ENCODE results near the gene TMEM218. TPM values are rescaled to one million over a fixed set of nuclear protein-coding genes. Genes with fewer than 3 reads are reported as not detected.
A peak's percentile ranks its signal among the peaks of the same experiment; 100 is the strongest.

Gene TMEM218
- total RNA-seq, 1 experiment from 2014 or later, result 17.9 TPM

DNA sequence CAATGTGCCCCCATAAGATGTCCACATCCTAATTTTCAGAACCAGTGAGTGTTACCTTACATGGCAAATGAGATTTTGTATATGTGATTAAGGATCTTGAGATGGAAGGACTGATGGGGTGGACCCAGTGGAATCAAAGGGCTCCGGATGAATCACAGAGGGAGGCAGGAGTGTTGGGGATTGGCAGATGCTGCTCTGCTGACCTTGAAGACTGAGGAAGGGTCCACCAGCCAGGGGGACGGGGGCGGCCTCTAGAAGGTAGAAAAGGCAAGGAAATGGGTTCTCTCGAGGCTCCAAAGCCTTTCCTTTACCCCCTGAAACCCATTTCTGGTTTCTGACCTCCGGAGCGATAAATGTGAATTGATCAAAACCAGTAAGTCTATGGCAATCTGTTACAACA, 18.8 kb downstream of the TMEM218 start:
- DNase-seq (ENCODE audit: low read depth, low spot score) (no peak), ATAC-seq (no peak)
- Histone ChIP-seq H3K9ac (ENCODE audit: low read length) (no peak overlapping the region), H3K27me3 (ENCODE audit: insufficient read depth, low read length) (no peaks in the 10 kb centered on the region), H4K20me1 (ENCODE audit: insufficient read depth) (no peaks in the 10 kb centered on the region), H3K36me3 (ENCODE audit: control insufficient read depth in 1 of 2, insufficient read depth in 2 of 2, low read length in 2 of 2) (no peaks in the 10 kb centered on the region), H3K4me2 (ENCODE audit: low read length) (no peak overlapping the region), H3K9me2 (ENCODE audit: insufficient read depth) (no peaks in the 10 kb centered on the region), H3K4me3 (replicated peaks in 1 of 2; ENCODE audit: low read depth in 1 of 2, low read length in 2 of 2) (no peak overlapping the region), H3K4me1 (ENCODE audit: control insufficient read depth in 1 of 2, insufficient read depth in 2 of 2, low read length in 2 of 2) (peaks cover 5 to 19% of the 10 kb centered on the region in 2 experiments; a peak in 2 of 4 replicates), H3K9me3 (ENCODE audit: control insufficient read depth in 1 of 2, insufficient read depth in 1 of 2, low read depth in 1 of 2, low read length in 2 of 2) (no peaks in the 10 kb centered on the region), H2AFZ (ENCODE audit: low read depth, low read length, poor library complexity, severe bottlenecking) (no peak overlapping the region), H3K79me2 (ENCODE audit: insufficient read depth, low read length) (no peaks in the 10 kb centered on the region), H3K27ac (ENCODE audit: low read depth, low read length) (no peak overlapping the region)
- TF ChIP-seq POLR2AphosphoS5 (IDR thresholded peaks at IDR 0.05; ENCODE audit: low read depth, low read length) (no peak), TCF7L2 (IDR thresholded peaks at IDR 0.05; ENCODE audit: borderline replicate concordance, extremely low read depth, insufficient read depth, insufficient read length) (no peak), FOSL1 (IDR thresholded peaks at IDR 0.05; ENCODE audit: low read depth) (no peak), ZFX (IDR thresholded peaks at IDR 0.05) (no peak), EGR1 (IDR thresholded peaks at IDR 0.05; ENCODE audit: low read depth) (no peak), JUND (IDR thresholded peaks at IDR 0.05) (no peak), RAD21 (IDR thresholded peaks at IDR 0.05; ENCODE audit: low read depth) (no peak)
- POLR2A ChIA-PET, result interaction anchor here (2.5 kb wide), 1 partner anchor 32 kb away, joined by 11 read pairs; no protein-coding TSS in a partner anchor
- intact Hi-C loops (cut with micrococcal nuclease), result no loop called here
- CTCF ChIA-PET, result interaction anchor here (2.0 to 4.3 kb wide), 5 partner anchors 32 to 337 kb away, joined by 8 to 36 read pairs (median 26); no protein-coding TSS in a partner anchor
- BruUV-seq (replicated peaks), result no TSS peak
- RAD21 ChIA-PET (ENCODE audit: low non-redundant PET in 1 of 2, low total read pairs in 2 of 2, uncharacterized antibody in 2 of 2, unreplicated experiment in 2 of 2), result no interaction called here

DNA sequence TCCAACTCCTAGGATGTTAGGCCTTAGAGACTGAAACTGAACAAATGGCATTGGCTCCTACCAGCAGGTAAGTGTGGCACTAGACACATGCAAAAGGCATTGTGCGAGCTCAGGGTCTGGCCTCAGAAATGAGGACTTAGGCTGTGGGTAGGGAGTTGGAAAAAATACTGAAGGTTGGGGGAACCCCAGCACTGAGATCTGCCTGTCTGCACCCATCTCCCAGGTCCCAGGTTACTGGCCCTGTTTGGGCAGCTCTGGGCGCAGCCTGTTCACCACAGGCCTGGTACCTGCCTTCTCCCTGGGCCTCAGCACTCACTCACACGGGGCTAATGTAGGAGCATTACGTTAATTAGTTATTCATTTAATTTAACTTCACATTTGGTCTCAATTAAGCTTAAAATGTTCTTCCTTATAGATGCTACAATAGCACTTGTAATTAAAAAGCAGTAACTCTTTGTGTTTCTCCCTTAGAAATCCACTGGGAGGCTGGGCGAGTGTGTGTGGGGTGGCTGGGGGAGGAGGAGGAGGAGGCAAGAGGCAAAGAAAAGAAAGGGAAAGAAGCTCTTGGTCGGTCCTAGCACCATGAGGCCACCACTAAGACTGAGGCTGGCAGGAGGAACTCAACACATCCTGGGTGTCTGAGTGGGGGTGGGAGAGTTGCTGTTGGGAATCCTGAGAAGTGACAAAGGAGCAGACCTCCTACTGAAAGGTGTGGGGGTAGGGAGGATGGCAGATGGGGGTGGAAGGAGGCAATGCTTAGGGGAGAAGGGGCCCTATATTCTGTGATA, 19.4 kb downstream of the TMEM218 start:
- ATAC-seq (no peak), DNase-seq (ENCODE audit: low read depth, low spot score) (no peak)
- Histone ChIP-seq H3K27ac (ENCODE audit: low read depth, low read length) (no peak overlapping the region), H2AFZ (ENCODE audit: low read depth, low read length, poor library complexity, severe bottlenecking) (no peak overlapping the region), H4K20me1 (ENCODE audit: insufficient read depth) (no peaks in the 10 kb centered on the region), H3K4me3 (replicated peaks in 1 of 2; ENCODE audit: low read depth in 1 of 2, low read length in 2 of 2) (no peak overlapping the region), H3K4me1 (ENCODE audit: control insufficient read depth in 1 of 2, insufficient read depth in 2 of 2, low read length in 2 of 2) (peaks cover 8 to 24% of the 10 kb centered on the region in 2 experiments; a peak in 3 of 4 replicates), H3K9me3 (ENCODE audit: control insufficient read depth in 1 of 2, insufficient read depth in 1 of 2, low read depth in 1 of 2, low read length in 2 of 2) (no peaks in the 10 kb centered on the region), H3K9me2 (ENCODE audit: insufficient read depth) (no peaks in the 10 kb centered on the region), H3K9ac (ENCODE audit: low read length) (no peak overlapping the region), H3K79me2 (ENCODE audit: insufficient read depth, low read length) (no peaks in the 10 kb centered on the region), H3K27me3 (ENCODE audit: insufficient read depth, low read length) (no peaks in the 10 kb centered on the region), H3K4me2 (ENCODE audit: low read length) (peak overlapping the region; percentile 10; the same call in 1 of the 2 replicates), H3K36me3 (ENCODE audit: control insufficient read depth in 1 of 2, insufficient read depth in 2 of 2, low read length in 2 of 2) (no peaks in the 10 kb centered on the region)
- ChIA-PET RAD21 (ENCODE audit: low non-redundant PET in 1 of 2, low total read pairs in 2 of 2, uncharacterized antibody in 2 of 2, unreplicated experiment in 2 of 2) (interaction anchor here (1.0 to 1.3 kb wide), 2 partner anchors 9 to 121 kb away, joined by 3 to 5 read pairs; no protein-coding TSS in a partner anchor), POLR2A (interaction anchor here (1.2 to 2.5 kb wide), 3 partner anchors 9 to 32 kb away, joined by 3 to 11 read pairs (median 4); partner anchors contain the start of gene TMEM218), CTCF (interaction anchor here (0.7 to 4.3 kb wide), 16 partner anchors 10 to 1102 kb away, joined by 3 to 36 read pairs (median 8); partner anchors contain the start of genes HYLS1 and TMEM218)
- no TSS peak for BruUV-seq (replicated peaks)
- intact Hi-C loops (cut with micrococcal nuclease), result loop anchor here (1.0 to 2.0 kb wide), 8 partner anchors 49 to 782 kb away; no protein-coding TSS in a partner anchor
- TF ChIP-seq, protein P1, sequence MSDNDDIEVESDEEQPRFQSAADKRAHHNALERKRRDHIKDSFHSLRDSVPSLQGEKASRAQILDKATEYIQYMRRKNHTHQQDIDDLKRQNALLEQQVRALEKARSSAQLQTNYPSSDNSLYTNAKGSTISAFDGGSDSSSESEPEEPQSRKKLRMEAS (IDR thresholded peaks at IDR 0.05), result no peak
- TF ChIP-seq, protein P2, sequence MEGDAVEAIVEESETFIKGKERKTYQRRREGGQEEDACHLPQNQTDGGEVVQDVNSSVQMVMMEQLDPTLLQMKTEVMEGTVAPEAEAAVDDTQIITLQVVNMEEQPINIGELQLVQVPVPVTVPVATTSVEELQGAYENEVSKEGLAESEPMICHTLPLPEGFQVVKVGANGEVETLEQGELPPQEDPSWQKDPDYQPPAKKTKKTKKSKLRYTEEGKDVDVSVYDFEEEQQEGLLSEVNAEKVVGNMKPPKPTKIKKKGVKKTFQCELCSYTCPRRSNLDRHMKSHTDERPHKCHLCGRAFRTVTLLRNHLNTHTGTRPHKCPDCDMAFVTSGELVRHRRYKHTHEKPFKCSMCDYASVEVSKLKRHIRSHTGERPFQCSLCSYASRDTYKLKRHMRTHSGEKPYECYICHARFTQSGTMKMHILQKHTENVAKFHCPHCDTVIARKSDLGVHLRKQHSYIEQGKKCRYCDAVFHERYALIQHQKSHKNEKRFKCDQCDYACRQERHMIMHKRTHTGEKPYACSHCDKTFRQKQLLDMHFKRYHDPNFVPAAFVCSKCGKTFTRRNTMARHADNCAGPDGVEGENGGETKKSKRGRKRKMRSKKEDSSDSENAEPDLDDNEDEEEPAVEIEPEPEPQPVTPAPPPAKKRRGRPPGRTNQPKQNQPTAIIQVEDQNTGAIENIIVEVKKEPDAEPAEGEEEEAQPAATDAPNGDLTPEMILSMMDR (IDR thresholded peaks at IDR 0.05 in 2 of 3, conservative IDR thresholded peaks at IDR 0.05 in 1 of 3; ENCODE audit: borderline replicate concordance in 1 of 3, insufficient read depth in 1 of 3, low read depth in 2 of 3, low read length in 2 of 3), result no peak
- TF ChIP-seq EZH2phosphoT487 (IDR thresholded peaks at IDR 0.05; ENCODE audit: borderline replicate concordance), result no peak
- no peak for TF ChIP-seq EGR1 (IDR thresholded peaks at IDR 0.05; ENCODE audit: low read depth)
- TF ChIP-seq, protein P3, sequence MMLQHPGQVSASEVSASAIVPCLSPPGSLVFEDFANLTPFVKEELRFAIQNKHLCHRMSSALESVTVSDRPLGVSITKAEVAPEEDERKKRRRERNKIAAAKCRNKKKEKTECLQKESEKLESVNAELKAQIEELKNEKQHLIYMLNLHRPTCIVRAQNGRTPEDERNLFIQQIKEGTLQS (IDR thresholded peaks at IDR 0.05), result no peak
- no peak for TF ChIP-seq ELF1 (IDR thresholded peaks at IDR 0.05; ENCODE audit: borderline replicate concordance, low read depth)
- no peak for TF ChIP-seq SRF (IDR thresholded peaks at IDR 0.05; ENCODE audit: low read depth)
- TF ChIP-seq FOSL1 (IDR thresholded peaks at IDR 0.05; ENCODE audit: low read depth), result no peak
- TF ChIP-seq SP1 (IDR thresholded peaks at IDR 0.05; ENCODE audit: low read depth), result no peak
- no peak for TF ChIP-seq JUND (IDR thresholded peaks at IDR 0.05)
- TF ChIP-seq YY1 (IDR thresholded peaks at IDR 0.05; ENCODE audit: extremely low read depth, insufficient replicate concordance, low read depth, low read length), result no peak

Measured in HCT116 (cell line).